ENCODE data around the gene GSC.
"Not testable (repeated sequence)": the region's sequence is repeated elsewhere in the genome, so short reads cannot be mapped to it uniquely, and the experiment has no call there.

GSC gene

GRCh38 chr14:94769391-94770250 lies at the start of gene GSC:
GSC (minus strand) TSS chr14:94770113; CDS start chr14:94770015, 98 bp downstream.
- no peak for DNase-seq

DNA sequence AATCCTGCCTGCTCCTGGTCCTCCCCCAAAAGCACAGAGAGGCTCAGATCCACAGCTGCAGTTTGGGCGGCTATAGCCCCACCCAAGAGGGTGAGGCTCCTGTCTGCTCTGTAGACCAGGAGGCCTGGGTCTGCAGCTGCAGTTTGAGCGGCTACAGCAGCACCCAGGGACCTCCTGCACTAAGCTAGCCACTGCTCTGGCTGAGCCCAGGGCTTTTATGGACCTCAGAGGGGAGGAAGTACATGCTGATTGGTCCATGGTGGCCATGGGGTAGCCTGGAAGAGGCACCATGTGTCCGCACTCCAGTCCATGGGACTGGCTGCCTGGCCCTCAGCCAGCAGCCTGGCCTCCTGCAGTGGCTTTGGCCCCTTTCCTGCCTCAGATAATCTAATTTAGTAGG lies 49.6 kb upstream of the GSC start:
- DNase-seq: no peak

DNA sequence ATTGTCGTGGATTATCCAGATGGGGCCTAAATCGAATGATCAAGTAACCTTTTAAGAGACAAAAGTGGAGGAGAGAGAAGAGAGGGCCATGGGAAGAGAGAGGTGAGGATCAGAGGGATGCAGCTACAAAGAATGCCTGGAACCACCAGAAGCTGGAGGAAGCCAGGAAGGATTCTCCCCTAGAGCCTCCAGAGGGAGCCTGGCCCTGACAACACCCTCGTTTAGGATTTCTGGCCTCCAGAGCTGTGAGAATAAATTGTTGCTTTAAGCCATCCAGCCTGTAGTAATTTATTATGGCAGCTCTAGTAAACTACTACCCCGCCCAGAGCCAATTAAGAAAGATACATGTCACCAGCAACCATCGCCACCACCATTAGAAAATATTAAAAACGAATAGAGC lies 46.2 kb upstream of the GSC start:
- no peak for DNase-seq

GRCh38 chr14:94805680-94806288 lies 35.9 kb upstream of the GSC start:
- DNase-seq: no peak

DNA sequence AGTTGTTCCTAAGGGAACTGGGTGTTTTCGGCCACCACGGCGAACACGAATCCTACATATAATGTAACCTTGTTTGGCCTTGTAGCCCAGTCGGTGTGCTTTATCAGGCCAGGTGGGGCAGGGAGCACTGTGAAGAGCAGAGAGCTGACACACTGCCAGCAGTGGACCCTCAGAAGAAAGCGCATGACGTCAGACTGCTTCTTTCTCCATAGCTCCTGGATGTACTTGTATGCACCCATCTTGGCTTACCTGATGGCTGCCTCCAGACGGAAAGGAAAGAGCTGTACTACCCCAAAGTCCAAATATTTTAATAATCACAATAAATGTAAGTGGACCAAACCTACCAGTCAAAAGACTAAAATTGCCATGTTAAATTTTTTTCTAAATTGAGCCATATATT lies 31.3 kb upstream of the GSC start:
- DNase-seq: no peak

DNA sequence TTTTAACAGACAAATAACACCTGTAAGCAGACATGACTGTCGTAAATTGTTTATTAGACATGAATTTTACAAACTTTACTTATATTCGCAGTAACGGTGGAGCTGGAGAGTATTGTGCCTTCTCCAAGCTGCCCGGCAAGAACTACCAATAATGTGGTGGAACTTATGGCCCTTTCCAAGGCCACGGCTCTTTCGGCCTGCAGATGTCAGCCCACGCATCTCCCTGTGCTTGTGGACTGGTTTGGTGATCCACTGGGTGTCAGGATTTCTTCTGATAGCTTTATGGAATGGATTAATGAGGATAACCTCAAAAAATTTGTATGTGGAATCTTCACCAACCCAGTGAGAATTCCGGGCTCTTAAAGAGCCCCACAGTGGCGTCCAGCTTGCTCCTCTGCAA lies 30.9 kb upstream of the GSC start:
- DNase-seq: not testable (repeated sequence)

- DNase-seq: no peak
These were observed 28.0 kb upstream of the GSC start for GRCh38 chr14:94797887-94798286.

DNA sequence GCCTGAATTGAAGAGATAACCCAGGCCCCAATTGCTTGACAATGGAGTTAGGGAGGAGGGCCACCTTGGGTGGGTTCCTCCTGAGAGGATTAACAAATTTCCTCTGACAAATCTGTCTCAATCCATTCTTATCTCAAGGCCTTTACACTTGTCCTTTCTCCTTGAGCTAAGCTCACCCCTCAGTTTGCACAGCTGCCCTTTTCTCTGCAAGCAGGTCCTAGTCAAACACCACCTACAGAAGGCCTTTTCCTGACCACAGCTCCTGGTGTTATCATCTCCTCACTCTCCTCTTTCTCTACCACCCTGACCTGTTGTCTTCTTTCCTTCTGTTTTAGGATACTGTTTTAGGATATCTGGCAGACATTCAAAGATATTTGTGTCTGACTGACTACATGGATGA lies 26.4 kb upstream of the GSC start:
- DNase-seq: no peak

GRCh38 chr14:94795372-94795771 lies 25.5 kb upstream of the GSC start:
- DNase-seq: no peak

DNA sequence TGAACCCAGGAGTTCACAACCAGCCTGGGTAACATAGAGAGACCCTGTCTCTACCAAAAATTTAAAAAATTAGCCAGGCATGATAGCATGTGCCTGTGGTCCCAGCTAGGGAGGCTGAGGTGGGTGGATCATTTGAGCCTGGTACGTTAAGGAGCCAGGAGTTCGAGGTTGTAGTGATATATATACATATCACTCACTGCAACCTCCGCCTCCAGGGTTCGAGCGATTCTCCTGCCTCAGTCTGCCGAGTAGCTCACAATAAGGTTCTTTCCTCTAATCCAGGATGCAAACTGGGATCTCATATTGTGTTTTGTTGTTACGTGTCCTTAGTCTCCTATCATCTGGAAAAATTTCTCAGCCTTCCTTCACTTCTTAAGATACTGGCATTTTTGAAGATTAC lies 24.0 kb upstream of the GSC start:
- no peak for DNase-seq

DNA sequence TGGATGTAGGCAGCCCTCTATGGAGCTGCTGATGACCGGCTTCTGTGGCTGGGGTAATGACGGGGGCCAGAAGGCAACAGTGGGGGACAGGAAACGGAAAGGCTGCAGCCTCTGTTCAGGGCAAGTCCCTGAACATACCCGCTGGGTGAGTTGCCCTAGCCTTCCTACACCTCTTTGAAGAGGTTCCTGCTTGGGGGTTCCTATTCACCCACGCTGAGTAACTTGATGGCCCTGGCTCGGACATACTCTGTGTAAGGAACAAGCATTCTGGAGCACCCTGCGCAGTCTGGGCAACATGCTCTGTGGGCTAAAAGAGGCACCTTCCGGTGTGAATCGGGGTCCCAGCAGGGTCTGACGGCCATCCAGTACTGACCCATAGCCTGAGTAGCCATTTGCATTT lies 17.7 kb upstream of the GSC start:
- DNase-seq: no peak

DNA sequence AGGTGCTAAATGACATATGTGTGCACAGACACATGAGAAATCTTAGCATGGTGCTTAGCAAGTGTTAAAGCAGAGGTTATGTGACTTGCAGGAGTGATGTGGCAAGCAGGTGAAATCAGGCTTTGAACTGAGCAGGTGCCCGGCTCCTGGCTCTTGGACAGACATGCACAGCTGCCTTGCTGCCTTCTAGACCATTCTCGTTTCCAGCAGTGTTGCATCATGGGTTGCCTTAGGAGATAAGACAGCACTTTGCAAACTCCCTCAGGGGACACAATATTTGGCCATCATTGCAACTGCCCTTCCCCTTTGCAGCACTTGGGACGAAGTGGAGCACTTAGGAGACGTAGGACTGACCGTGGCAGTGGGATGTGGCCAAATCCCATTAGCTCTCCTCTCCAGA lies 17.2 kb upstream of the GSC start:
- no peak for DNase-seq

DNA sequence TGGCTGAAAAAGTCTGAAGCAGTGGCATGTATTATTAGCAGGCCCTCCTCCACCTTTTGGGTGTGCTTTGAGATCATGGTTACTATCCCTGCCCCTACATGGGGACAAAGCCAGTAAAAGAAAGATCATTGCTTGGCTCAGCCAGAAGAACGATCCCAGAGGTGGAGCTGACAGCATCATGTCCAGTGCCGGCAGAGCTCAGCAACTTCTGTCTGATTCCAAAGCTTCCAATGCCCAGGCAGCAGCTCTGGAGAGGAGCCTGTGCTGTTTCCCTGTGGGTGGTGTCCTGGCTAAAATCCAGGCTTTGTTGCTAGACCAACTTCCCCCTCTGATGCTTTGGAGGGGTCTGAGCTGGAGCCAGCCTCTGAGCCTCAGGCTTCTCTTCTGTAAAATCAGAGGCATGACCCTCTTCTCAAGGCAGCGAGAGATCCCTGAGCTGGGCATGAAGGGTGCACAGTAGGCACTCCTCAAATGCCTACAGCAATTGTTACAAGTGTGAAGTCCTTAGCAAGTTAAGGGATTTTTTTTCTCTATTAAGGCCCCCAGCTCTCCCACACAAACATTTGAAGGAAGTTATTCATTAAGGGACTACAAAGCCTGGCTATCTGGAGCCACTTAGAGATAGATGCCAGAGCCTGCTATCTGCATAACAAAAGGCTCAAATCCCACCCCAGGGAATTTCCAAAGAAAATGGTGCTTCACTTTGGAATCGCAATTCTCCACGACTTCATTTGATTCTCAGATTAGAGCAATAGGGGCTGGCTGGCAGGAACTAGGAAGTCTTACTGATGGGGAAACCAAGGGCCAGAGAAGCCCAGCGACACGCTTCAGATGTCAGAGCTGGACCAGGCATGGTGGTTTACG lies 10.9 kb upstream of the GSC start:
- no peak for DNase-seq

GRCh38 chr14:94779713-94780112 lies 9.8 kb upstream of the GSC start:
- no peak for DNase-seq

DNA sequence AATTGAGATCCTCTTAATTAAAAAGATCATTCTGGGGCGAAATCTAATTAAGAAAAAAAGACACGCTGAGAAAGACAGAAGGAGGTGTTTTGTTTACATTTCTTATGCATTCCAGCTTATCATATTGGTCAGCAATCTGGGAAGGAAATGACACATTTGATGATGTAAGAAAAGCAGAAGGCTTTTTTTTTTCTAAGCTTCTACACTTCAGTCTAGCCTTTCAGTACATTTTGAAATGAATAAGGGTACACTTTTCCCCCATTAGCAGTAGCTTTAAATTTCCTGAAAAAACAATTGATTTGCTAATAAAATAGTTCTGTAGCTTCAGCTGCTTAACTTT lies 5.9 kb upstream of the GSC start:
- DNase-seq: no peak

DNA sequence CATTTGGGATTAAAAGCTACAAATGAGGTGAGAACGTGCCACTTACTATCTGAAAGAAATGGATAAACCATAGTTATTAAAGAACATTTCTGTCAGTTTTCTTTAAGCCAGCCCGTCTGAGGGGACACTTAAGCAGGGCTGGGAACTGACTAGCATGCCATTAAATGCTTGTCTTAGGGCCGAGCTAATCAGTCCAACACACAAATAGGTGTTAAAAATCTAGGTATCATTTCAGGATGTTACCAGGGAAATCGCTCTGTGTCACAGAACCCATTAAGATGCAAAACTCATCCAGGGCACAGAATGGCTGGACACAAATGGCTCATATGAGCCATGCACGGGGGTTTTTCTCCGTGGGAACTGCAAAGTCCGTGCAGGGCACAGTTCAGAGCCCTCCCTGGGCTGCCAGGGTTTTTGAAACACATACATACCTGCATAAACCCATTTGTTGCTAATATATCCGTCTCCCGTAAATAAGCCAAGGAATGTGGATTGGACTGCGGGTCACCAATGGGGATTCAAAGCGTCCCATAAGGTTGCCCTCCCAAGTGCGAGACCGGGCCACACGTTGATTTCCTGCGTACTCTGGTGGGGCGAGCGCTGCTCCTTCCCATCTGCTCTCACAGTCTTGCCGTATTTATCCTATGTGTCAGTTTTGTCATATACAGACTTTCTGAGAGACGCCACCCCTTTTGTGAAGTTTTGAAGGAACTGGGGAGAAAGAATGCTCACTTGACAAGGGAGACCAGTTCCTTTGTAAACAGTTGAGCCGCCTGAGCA lies 5.4 kb upstream of the GSC start:
- DNase-seq: no peak

GRCh38 chr14:94774344-94775090 lies 4.6 kb upstream of the GSC start:
- no peak for DNase-seq

GRCh38 chr14:94773655-94774343 lies 3.9 kb upstream of the GSC start:
- DNase-seq: no peak

GRCh38 chr14:94773061-94773648 lies 3.2 kb upstream of the GSC start:
- no peak for DNase-seq

DNA sequence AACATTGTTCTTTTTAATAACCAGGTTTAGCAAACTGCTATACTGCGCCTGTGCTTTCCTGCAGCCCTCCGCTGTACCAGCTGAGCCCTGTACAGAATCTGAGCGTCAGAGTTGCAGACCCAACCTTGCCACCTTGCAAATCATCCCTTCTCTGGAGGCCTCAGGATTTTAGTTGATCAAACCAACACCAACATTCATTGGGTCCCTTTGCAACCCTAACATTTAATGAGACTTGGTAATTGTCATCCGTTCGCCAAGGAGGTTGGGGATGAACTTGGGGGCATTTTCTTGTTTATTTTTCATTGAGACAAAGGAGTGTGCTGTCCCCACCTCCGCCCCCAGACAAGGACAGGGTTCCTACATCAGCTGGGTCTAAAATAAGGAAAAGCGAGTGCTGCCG lies 2.6 kb upstream of the GSC start:
- DNase-seq: no peak

DNA sequence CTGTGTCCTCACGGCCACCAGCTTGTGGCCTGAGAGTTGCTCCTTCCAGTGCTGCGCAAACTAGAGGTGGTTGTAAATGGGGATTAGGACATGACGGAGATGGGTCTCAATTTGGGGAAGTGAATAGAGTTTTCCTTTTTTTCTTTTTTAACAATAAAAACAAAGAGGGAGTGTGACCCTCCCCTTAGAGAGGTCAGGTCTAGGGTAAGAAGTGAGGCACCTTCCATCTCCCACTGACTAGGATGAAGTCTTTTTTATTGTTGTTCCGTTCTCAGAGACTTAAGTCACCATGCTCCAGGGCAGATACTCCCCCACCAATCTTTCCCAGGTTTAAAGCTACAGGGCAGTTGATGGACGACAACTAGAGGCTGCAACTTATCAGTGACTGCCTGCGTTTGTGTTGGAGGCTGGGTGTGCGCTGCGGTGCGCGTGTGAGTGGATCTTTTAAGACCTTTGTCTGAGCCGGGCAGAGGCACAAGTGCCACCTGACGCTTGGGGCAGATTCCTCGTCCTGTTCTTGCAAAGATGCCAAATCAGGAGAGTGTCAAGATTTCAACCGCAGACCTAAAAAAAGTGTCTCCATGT lies 2.1 kb upstream of the GSC start:
- DNase-seq: no peak
